SIG-M5 treated with dmso at 0.1 percent for 504 hours (cell line): ENCODE data around the gene MRPL10.

Experiments used
- DNase-seq: peaks from one replicate; lab custom pipeline; 2025; ENCODE audit not compliant: unreplicated experiment; lab: John Stamatoyannopoulos, UW

Gene MRPL10

GRCh38 chr17:47815106-47815918, 16.0 kb downstream of the MRPL10 start:
- DNase-seq = no peak

DNA sequence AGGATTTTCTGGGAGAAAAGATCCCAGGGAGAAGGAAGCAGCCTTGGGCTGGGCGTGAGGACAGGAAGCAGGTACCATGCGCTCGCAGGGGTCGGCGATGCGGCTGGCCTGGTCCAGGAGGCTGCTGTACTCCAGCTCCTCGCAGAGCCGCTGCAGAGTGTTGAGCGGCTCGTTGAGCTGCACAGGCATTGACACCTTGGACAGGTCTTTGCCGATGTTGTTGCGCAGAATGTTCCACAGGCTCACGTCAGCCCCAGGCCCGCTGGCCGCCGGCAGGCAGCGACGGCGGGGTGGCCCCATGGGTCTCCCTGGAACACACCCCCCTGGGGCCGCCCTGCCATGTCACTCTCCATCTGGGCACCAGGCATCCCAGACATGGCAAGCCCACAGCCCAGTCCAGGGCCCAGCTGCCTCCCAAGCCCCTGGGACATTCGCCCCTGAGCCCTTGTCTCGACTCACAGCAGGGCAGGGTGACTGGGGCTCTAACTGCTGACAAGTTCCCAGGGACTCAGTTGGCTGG, 17.8 kb downstream of the MRPL10 start:
- no peak for DNase-seq

GRCh38 chr17:47813077-47813476, 18.3 kb downstream of the MRPL10 start:
- no peak for DNase-seq

DNA sequence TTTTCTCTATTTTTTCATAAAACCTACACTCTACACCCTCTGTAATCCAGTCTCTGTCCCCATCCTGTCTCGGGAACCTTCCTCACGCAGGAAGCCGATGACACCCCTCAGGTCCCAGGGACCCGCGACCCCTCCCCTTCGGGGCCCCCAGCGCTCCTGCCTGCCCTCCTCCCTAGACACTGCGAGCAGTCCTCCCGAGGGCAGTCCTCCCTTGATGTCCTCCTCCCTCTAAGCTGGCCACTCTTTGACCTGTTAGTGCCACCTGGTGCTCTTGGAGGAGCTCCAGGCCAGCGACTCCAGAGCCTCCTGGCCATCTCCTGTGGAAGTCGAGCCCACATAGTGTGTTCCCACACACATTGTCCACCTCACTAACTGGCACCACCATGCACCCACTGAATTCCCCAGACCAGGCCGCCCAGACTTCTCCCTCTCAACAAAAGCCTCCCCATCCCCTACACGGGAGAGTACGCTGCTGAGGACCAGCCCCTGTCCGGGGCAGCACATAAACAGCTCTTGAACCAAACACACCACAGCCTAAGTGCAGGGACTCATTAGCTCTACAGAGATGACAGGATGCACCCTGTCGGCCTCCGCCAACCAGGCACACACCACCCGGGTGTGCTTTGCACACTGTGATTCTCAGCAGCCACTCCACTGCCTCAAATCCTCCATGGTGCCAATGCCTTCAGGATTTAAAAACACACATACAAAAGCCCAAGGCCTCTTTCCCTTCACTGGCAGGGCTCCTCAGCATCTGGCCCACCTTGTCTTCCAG, 19.0 kb downstream of the MRPL10 start:
- no peak for DNase-seq

- DNase-seq = no peak
These were observed 19.6 kb downstream of the MRPL10 start for GRCh38 chr17:47811709-47812108.

DNA sequence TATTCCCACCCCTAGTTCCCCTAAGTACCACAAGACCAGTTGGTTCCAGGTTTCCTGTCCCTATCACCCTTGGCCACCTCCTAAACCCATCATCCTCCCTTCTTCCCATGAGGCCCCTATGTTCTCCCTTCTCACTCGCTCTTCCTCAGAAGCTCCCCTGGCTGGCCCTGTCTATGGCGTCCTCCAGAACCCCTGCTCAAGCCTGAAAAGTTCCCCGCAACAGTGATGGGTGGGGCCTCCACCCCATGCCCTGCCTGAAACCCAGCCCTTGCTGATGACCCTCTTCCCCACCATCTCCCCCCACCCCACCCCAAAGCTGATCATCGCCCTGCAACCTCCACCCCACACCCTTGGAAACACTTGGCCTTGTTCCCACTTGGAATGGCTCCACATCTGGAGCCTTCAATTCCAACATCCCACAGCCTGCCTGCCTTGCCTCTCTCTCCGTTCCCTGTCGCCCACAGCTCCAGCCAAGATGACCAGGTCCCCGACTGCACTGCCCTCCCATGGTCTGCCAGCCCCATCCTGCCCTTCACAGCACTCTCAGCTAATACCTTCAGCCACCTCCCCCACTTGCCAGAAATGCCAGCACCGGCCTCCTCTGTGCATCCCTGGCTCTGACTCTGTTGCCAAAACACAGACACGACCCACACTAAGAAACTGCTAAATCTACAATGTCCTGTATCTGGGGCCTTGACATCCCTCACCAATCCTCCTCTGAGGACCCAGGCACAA, 20.3 kb downstream of the MRPL10 start:
- DNase-seq = no peak

GRCh38 chr17:47810200-47810821, 21.0 kb downstream of the MRPL10 start:
- peak; percentile 88 for DNase-seq

GRCh38 chr17:47808830-47809480, 22.4 kb downstream of the MRPL10 start:
- no peak for DNase-seq

GRCh38 chr17:47808036-47808829, 23.1 kb downstream of the MRPL10 start:
- DNase-seq = no peak

DNA sequence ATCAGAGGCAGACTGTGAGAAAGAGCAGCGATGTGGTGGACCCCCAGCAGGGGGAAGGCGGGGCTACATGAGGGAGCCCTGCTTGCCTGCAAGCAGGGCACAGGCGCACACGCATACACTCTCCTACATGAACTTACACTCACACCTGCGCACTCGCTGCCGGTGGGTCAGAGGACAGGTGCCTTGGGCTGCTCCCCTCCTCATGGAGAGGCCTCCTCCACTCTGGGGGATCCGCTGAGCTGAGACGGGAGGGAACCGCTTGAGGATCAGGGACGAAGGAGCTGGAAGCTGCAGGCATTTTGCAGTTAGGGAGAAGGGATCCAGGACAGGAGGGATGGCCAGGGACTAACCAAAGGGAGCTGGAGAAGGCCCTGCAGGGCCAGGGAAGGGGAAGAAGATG, 23.9 kb downstream of the MRPL10 start:
- DNase-seq = no peak

DNA sequence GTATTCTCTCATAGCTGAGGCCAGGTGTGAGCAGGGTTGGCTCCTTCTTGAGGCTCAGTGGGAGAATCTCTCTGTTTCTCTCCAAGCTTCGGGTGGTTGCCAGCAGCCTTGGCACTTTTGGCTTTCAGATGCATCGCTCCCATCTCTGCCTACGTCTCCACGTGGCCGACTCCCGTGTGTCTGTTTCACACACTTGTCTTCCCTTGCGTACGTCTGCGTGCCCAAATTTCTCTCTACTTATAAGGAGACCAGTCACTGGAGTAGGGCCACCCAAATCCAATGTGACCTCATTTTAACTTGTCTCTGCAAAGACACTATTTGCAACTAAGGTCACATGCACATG, 24.5 kb downstream of the MRPL10 start:
- no peak for DNase-seq

- no peak for DNase-seq
These were observed 25.1 kb downstream of the MRPL10 start for GRCh38 chr17:47806026-47806912.

- DNase-seq = no peak
These were observed 26.9 kb downstream of the MRPL10 start for GRCh38 chr17:47804461-47804860.

DNA sequence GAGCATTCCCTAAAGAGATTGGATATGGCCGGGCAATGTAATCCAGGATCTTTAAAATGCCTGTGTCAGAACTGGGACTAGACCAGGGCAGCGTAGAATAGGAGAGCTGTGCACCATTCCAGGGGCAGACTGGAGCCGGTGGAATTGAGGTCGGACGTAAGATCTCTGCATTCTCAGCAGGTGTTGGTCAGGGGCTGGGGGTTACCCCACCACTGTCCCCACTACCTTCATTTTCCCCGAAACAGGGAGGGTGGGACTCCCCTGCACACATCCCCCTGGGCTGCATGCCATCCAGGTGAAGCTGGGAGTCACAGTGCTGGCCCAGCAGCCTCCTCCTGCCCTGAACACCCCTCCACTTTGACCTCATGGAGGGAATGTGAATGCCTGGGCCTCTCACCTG, 27.6 kb downstream of the MRPL10 start:
- DNase-seq = no peak

DNA sequence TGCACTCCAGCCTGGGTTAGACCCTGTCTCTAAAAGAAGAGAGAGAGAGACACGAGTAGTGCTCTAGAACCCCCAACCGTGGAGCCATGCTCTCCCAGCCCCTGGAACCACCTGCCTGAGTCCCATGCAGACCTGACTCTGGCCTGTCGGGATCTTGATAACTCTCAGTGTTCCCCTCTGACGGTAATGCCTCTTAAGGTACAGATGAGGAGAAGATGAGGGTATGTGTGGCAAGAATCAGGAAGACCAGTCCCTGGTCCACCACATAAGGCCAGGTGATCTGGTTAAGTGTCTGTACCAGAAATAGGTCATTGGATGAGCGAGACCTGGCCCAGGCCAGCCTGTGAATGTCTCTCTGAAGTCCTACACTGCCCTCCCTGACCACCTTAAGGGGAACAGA, 28.1 kb downstream of the MRPL10 start:
- no peak for DNase-seq

GRCh38 chr17:47802341-47803022, 28.9 kb downstream of the MRPL10 start:
- DNase-seq = peak; percentile 74

DNA sequence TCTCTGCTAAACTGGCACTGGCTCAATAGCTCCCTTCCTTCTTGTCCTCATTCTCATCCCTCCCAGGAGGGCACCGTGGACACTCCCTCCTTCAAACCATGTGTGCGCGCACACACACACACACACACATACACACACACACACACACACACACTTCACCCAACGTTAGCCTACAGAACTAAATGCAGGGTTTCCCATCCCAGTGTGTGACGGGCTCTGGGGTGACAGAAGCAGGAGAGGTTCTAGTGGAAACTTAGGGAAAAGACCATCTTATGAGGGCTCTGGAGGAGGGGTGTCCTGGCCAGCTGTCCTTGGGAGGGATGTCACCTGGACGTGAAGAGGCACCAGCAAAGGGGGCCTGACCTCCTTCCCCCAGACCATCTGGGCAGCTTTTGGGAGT, 29.4 kb downstream of the MRPL10 start:
- DNase-seq = no peak

DNA sequence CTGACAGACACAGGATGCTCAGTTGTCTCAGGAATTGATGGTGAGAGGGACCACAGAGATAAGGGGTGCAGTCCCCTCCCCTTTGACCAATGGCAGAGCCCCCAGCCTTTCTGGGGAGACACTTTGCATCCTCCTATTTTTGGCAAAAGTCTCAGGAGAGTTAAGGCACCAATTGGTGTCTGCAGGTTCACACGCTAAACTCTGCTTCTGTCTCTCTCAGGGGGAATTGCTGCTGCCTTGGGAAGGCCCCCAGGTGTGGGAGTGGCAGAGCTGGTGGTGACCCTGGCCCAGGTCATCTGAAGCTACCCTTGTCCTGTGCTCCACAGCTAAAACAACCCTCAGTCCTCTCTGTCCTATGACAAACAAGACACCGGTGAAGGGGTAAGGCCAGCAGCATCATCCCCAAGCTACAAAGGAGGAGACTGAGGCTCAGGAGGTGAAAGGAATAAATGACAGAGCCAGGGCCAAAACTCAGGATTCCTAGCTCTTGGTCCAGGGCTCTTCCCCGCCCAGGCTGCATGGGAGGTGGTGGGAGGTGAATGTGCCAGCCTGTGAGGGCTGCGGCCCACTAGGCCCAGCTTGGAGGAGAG, 30.1 kb downstream of the MRPL10 start:
- DNase-seq = no peak
